Gastroesophageal sphincter (tissue), 3 donors: Measurements from ENCODE around the gene ECT2L.

ENCODE experiments used
- CTCF ChIP-seq, 4 experiments: fragments of 200-600 bp in 2 of 4; fragments of 450-650 bp in 2 of 4; sonication (generic) in 1 of 4; IDR thresholded peaks; one replicate each; pipeline ENCODE4 v1.5.1; 2017 to 2019; ENCODE audit warnings: antibody characterized with exemption in 4 of 4, mild to moderate bottlenecking in 2 of 4, moderate library complexity in 2 of 4
- EP300 ChIP-seq: sonication (generic); formaldehyde crosslinking; IDR thresholded peaks from one replicate; pipeline ENCODE4 v1.6.1; 2017; ENCODE audit warnings: antibody characterized with exemption, mild to moderate bottlenecking
- POLR2A ChIP-seq, 2 donors: fragments of 450-650 bp; IDR thresholded peaks; one replicate each; pipeline ENCODE4 v1.6.1; 2017; ENCODE audit warnings: antibody characterized with exemption in 2 of 2, mild to moderate bottlenecking in 2 of 2, moderate library complexity in 1 of 2
- POLR2AphosphoS5 ChIP-seq: sonication (generic); formaldehyde crosslinking; IDR thresholded peaks from one replicate; pipeline ENCODE4 v1.6.1; 2017; ENCODE audit warnings: antibody characterized with exemption

GRCh38 chr6:138811866-138812265 is 16.0 kb downstream of the ECT2L start:
- TF ChIP-seq CTCF (IDR thresholded peaks at IDR 0.05) (no peak), EP300 (no peak), POLR2AphosphoS5 (no peak), POLR2A (IDR thresholded peaks at IDR 0.05) (no peak)
